Hepatocyte (in vitro differentiated cells): ENCODE results near the gene RASSF9. TPM values are rescaled to one million over a fixed set of nuclear protein-coding genes. Genes with fewer than 3 reads are reported as not detected.

Experiments
- DNase-seq: peaks from one replicate; pipeline ENCODE4 v3.0.0-alpha.2; 2016; ENCODE audit warnings: low spot score
- H2AFZ ChIP-seq: fragments of 200-600 bp; sonication (generic); 2 replicates; pipeline ENCODE4 v1.6.0; 2016; ENCODE audit warnings: antibody characterized with exemption, mild to moderate bottlenecking
- H3K27ac ChIP-seq: fragments of 200-600 bp; sonication (generic); 2 replicates; pipeline ENCODE4 v1.5.1; 2016; ENCODE audit warnings: mild to moderate bottlenecking
- H3K27me3 ChIP-seq: fragments of 200-600 bp; sonication (generic); 2 replicates; pipeline ENCODE4 v1.6.1; 2016
- H3K36me3 ChIP-seq: fragments of 200-600 bp; sonication (generic); replicated peaks from 2 replicates; pipeline ENCODE4 v1.5.1; 2016; ENCODE audit warnings: low read depth; ENCODE audit not compliant: insufficient read depth
- H3K4me1 ChIP-seq: fragments of 200-600 bp; sonication (generic); 2 replicates; pipeline ENCODE4 v1.5.1; 2016; ENCODE audit warnings: mild to moderate bottlenecking, moderate library complexity; ENCODE audit not compliant: insufficient read depth
- H3K4me2 ChIP-seq: fragments of 200-600 bp; sonication (generic); 2 replicates; pipeline ENCODE4 v1.6.0; 2016
- H3K4me3 ChIP-seq: fragments of 200-600 bp; sonication (generic); 2 replicates; pipeline ENCODE4 v1.5.1; 2016; ENCODE audit warnings: mild to moderate bottlenecking
- H3K79me2 ChIP-seq: fragments of 200-600 bp; sonication (generic); 2 replicates; pipeline ENCODE4 v1.6.0; 2017; ENCODE audit warnings: mild to moderate bottlenecking
- H3K9me2 ChIP-seq: fragments of 200-600 bp; sonication (generic); replicated peaks from 2 replicates; pipeline ENCODE4 v1.6.0; 2017; ENCODE audit warnings: mild to moderate bottlenecking; ENCODE audit not compliant: insufficient read depth
- H3K9me3 ChIP-seq: fragments of 200-600 bp; sonication (generic); 2 replicates; pipeline ENCODE4 v1.5.1; 2016; ENCODE audit warnings: low read depth, mild to moderate bottlenecking
- H4K20me1 ChIP-seq: fragments of 200-600 bp; sonication (generic); 2 replicates; pipeline ENCODE4 v1.6.0; 2016; ENCODE audit warnings: mild to moderate bottlenecking; ENCODE audit not compliant: insufficient read depth, poor library complexity, severe bottlenecking
- CTCF ChIP-seq: fragments of 200-600 bp; sonication (generic); IDR thresholded peaks from 2 replicates; pipeline ENCODE4 v1.5.1; 2016; ENCODE audit warnings: antibody characterized with exemption, mild to moderate bottlenecking; ENCODE audit not compliant: poor library complexity
- EZH2 ChIP-seq: fragments of 200-600 bp; sonication (generic); IDR thresholded peaks from 2 replicates; pipeline ENCODE4 v1.6.1; 2016; ENCODE audit warnings: antibody characterized with exemption, mild to moderate bottlenecking, borderline replicate concordance
- EZH2phosphoT487 ChIP-seq: fragments of 200-600 bp; sonication (generic); IDR thresholded peaks from one replicate; pipeline ENCODE4 v1.6.1; 2018; ENCODE audit warnings: antibody characterized with exemption, mild to moderate bottlenecking, low read depth, moderate library complexity; ENCODE audit not compliant: unreplicated experiment, severe bottlenecking
- WGBS: methylation state at CpG from one replicate; pipeline ENCODE4 v1.1.6; 2016; ENCODE audit warnings: low lambda C conversion rate; ENCODE audit errors: missing lambda C conversion rate; 5-methylcytosine and 5-hydroxymethylcytosine counted together
- polyA plus RNA-seq: library from polyadenylated mRNA; unstranded; fragments of >200 nt; fragmentation: Nextera tagmentation; extraction: Ambion mirVana; gene quantifications from 2 replicates; pipeline ENCODE4 v1.2.1, GENCODE V29; 2016
- total RNA-seq: library from RNA; depleted of rRNA; stranded (reverse); fragments of >200 nt; gene quantifications from 2 replicates; pipeline ENCODE4 v1.2.3, GENCODE V29; 2014

Gene RASSF9
- total and polyA plus RNA-seq, 2 experiments from 2014 or later = 0.31 to 0.60 TPM

- H3K79me2 ChIP-seq = no peaks in the 10 kb centered on the region
- no peaks in the 10 kb centered on the region for H3K36me3 ChIP-seq
- H2AFZ ChIP-seq = no peak overlapping the region
- H3K4me1 ChIP-seq = peaks cover 6% of the 10 kb centered on the region
- H3K4me3 ChIP-seq = no peak overlapping the region
- TF ChIP-seq CTCF = no peak
- TF ChIP-seq EZH2phosphoT487 = no peak
- TF ChIP-seq EZH2 = no peak
- no peaks in the 10 kb centered on the region for H3K9me3 ChIP-seq
- no peaks in the 10 kb centered on the region for H3K27me3 ChIP-seq
- no peak for DNase-seq
- no peaks in the 10 kb centered on the region for H3K9me2 ChIP-seq
- H3K27ac ChIP-seq = no peak overlapping the region
- no peak overlapping the region for H3K4me2 ChIP-seq
- no peaks in the 10 kb centered on the region for H4K20me1 ChIP-seq
Observed at GRCh38 chr12:85833579-85833978, 2.6 kb downstream of the RASSF9 start.

GRCh38 chr12:85831327-85831990 is 4.8 kb downstream of the RASSF9 start:
- Histone ChIP-seq H3K79me2 (no peaks in the 10 kb centered on the region), H4K20me1 (no peaks in the 10 kb centered on the region), H3K4me3 (no peak overlapping the region), H3K4me2 (no peak overlapping the region), H3K9me3 (no peaks in the 10 kb centered on the region), H3K9me2 (no peaks in the 10 kb centered on the region), H3K27ac (no peak overlapping the region), H3K4me1 (peaks cover under 1% of the 10 kb centered on the region), H3K27me3 (no peaks in the 10 kb centered on the region), H3K36me3 (no peaks in the 10 kb centered on the region), H2AFZ (no peak overlapping the region)
- 80% methylated on average over 2 of the region's 2 CpGs for WGBS
- DNase-seq = no peak
- TF ChIP-seq EZH2phosphoT487 (no peak), EZH2 (no peak), CTCF (no peak)

- H3K9me2 ChIP-seq = no peaks in the 10 kb centered on the region
Observed at GRCh38 chr12:85829391-85829790, 6.8 kb downstream of the RASSF9 start.

More at GRCh38 chr12:85829391-85829790, 6.8 kb downstream of the RASSF9 start:
- Histone ChIP-seq H3K9me3 (no peaks in the 10 kb centered on the region), H3K4me3 (no peak overlapping the region), H3K36me3 (no peaks in the 10 kb centered on the region), H3K4me2 (no peak overlapping the region), H4K20me1 (no peaks in the 10 kb centered on the region), H3K27me3 (no peaks in the 10 kb centered on the region), H2AFZ (no peak overlapping the region), H3K27ac (no peak overlapping the region), H3K4me1 (no peaks in the 10 kb centered on the region), H3K79me2 (no peaks in the 10 kb centered on the region)
- no peak for DNase-seq
- TF ChIP-seq EZH2 (no peak), CTCF (no peak), EZH2phosphoT487 (no peak)
- WGBS = 85% methylated on average over 2 of the region's 2 CpGs
